NCI-H1048 (cell line): ENCODE data around the gene ADGRD1.

Experiments
- DNase-seq: peaks from one replicate; lab custom pipeline; 2025; lab: John Stamatoyannopoulos, UW

The ADGRD1 gene

GRCh38 chr12:131025234-131025633, 71.5 kb downstream of the ADGRD1 start:
- DNase-seq = no peak

DNA sequence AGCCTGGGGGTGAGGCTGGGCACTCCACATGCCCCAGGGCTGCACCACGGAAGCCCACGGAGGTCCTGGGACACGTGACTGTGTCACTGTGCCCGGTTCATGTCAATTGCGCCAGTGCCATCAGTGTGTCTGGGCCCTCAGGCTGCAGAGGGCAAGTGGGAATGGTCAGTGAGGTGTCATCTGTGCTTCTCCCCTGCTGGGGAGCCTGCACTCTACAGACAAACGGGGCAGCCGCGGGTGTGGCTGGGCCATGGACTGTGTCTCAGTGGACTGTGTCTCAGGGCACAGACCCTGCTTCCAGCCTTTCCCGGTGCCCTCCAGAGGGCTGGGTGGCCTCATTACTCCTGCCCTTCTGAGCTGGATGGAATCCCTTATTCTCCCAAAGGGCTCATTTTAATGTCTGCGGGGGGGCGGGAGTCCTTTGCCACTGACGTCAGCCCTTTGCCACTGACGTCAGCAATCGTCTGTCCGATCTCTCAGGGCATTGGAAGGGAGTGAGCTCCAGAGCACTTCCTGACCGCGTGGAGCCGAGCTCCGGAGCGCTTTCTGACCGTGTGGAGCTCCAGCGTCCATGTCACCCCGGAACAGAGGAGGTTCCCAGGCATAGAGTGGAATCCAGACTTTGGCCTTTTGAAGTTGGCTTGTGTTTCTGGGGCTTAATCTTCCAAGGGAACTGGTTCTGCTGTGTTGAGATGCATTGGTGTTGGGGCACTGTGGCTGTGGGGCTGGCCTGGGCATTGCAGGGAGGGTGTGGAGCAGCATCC, 72.4 kb downstream of the ADGRD1 start:
- no peak for DNase-seq

DNA sequence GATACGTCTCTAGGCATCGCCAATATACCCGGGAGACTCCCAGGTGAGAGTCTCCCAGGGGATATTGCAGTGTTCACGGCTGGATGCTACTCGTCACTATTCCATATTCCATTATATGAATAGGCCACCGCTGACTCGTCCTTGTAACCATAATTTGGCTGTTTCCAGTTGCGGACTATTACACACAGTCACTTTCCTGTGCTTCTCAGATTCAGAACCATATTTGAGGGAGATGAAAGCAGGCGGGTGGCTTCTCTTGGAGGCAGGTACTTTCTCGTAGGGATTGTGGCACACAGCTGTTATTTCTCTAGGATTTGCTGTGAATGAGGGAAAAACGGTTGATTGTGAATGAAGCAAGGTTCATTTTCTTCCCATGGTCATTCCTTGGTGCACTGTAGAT, 73.0 kb downstream of the ADGRD1 start:
- DNase-seq = no peak

GRCh38 chr12:131027264-131027663, 73.6 kb downstream of the ADGRD1 start:
- DNase-seq = no peak

- DNase-seq = no peak
These were observed 74.3 kb downstream of the ADGRD1 start for GRCh38 chr12:131027876-131028586.

DNA sequence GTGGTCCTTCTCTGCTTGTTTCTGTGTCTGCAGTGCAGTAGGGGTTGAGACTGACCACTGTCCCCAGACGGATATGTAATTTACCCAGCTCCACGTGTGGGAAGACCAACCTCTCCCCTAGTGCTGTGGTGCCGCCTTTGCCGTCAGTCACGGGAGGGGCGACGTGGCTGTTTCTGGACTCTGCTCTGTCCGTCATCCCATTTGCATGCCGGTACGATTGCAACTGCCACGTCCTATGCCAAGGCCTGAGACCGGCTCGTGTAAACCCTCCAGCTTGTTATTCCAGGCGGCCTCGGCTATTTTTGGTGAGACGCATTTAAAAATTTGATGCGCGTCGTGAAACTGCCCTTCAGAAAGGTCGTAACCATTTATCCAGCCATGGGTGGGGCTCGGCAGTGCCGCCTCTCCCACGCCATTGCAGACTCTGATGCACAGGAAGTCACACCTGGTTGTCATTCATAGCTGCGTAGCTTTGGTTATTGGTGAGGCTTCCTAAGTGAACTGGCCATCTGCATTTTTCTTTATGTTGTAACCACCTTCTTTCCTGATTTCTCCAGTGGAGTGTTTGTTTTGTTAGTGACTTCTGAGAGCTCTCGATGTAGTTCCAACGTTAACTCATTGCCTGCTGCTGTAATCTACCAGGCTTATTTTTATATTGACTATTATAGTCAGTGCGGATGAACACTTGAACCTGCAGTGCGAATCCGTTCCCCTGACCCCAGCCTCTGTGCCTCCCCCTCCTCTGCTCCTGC, 75.1 kb downstream of the ADGRD1 start:
- no peak for DNase-seq

DNA sequence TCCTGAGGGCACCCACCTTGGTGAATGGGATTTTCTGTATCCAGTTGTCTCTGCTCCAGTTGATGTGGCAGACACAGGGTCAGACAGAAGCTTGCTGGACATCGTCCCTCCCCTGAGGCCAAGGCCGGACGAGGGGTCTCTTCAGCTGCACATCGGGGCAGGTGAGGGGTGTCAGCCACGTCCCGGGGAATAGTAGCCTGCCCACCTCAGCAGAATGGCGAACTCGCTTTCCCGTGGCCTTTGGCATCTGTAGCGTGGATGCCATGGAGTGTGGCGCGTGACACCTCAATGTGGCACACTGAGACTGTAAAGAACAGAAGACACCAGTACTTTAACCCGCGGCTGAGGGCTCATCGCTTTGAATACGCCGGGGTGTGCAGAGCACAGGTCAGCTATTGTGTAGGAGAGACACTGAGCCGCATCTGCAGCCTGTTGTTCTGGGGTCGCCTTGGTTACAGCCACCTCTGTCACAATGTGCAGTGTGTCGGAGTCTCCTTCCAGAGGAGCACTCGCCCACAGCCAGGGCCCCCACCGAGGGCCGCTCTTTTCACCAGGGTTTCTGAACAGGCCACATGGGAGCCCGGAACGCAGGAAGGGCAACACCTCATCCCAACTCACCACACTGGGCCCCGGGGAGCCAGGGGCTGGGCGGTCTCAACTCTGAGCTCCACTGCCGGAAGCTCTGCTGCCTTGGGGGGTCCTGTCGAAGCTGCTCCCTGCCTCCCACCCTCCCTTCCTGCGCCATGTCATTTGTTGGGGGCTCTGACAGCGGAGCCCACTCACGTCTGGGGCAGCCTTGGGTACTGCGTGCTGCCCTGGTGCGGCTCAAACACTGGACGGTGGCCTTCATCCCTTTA, 77.0 kb downstream of the ADGRD1 start:
- no peak for DNase-seq

DNA sequence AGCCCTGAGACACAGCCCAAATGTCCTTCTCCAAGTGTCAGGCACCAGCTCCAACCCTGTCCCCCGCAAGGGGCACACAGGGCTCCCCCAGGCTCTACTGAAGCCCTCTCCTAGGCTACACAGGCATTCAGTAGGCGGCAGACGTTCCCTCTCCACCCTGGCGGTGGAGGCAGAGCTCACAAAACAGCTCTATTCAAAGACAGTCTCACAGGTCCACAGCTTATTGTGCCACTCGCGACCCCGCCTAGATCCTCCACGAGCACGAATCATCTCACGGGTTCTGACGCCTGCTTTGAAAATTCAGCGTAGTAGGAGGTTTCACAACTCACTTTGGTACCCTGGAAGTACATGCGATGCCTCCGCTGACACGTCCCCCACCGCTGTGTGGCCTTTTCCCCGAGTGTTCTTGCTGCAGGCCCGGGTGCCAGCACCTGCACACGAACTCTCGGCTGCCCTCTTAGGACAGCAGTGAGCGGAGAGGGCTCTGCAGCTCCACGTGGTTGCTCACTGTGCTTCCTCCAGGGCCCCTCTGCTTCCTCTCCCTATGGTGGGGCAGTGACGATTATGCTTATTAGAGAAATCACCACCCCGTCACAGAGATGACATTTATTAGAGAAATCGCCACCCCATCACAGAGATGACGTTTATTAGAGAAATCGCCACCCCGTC, 78.5 kb downstream of the ADGRD1 start:
- DNase-seq = no peak

DNA sequence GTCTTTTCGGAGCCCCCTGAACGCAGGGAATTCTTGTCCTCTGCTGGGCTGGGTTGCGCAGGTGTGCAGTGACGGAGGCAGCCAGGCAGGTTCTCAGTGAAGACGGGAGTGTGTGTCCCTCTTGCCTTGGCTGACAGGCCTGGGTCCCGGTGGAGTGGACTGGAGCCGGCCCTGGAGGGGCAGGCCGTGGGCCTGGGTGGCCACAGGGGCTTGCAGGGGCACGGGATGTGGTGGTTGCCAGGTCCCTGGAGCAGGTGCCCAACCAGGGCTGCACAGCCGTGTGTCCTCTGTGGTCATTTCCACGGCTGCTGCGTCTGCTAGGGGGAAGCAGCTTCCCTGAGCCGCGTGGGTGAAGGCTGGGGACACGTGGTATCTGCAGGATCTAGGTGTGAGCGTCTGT, 79.8 kb downstream of the ADGRD1 start:
- no peak for DNase-seq

DNA sequence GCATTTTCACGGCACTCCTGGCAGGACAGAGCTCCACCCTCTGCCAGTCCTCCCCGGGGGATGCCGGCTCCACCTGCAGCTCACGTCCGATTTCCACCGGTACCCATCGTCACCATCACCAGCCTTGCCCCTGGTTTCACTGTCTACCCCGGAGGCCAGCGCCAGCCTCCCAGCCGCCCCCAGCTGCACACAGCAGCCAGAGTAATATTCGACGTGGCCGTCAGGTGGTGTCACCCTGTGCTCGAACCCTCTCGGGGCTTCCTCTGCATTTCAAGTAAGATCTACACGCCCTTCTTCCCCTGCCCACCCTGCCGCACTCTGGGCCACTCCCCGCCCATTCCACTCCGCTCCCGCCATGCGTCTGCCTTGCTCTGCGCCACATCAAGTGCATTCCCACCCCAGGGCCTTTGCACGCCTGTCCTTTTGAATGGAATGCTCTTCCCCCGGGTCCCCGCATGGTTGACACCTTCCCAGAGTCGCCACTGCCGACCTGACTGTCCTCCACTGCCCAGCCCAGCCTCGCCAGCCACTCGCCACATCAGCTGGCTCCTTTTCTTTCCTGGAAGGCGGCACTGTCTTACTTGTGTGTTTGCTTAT, 80.3 kb downstream of the ADGRD1 start:
- no peak for DNase-seq

- no peak for DNase-seq
These were observed 81.0 kb downstream of the ADGRD1 start for GRCh38 chr12:131034631-131035244.

DNA sequence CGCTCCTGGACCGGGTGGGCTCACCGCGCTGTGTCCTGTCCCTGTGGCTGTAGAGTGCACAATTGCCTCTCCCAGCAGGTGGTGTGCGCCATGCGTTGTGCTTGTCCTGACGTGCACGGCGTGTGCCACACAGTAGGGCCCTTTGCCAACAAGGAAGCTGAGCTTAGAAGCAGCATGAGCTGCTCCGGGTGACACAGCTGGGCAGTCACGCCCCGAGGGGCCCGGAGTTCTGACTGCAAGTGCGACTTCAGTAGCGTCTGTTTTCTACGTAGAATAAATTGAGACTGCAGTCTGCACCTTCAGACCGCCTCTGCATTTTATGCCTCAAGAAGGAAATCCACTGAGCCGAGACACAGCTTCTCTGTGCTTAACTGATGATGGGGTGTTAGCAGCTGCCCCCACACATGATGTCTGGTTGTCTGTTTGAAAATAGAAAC, 81.6 kb downstream of the ADGRD1 start:
- no peak for DNase-seq

DNA sequence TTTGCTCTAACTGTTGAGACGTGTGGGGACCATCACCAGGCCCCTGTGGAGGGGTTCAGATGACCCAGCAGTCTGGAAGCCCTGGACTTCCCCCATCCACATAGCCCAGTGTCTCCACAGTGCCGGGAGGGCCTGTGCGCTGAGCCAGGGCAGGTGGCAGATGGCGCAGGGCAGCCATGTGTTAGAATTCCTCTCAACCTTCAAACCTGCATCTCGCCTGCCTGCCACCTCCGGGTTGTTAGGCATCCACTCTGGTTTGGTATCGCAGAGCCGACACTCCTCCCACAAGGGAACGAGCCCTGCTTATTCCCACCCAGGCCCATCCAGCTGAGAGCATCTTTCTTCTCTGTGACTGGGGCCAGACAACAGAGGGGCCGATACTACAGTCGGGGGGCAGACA, 84.5 kb downstream of the ADGRD1 start:
- no peak for DNase-seq

DNA sequence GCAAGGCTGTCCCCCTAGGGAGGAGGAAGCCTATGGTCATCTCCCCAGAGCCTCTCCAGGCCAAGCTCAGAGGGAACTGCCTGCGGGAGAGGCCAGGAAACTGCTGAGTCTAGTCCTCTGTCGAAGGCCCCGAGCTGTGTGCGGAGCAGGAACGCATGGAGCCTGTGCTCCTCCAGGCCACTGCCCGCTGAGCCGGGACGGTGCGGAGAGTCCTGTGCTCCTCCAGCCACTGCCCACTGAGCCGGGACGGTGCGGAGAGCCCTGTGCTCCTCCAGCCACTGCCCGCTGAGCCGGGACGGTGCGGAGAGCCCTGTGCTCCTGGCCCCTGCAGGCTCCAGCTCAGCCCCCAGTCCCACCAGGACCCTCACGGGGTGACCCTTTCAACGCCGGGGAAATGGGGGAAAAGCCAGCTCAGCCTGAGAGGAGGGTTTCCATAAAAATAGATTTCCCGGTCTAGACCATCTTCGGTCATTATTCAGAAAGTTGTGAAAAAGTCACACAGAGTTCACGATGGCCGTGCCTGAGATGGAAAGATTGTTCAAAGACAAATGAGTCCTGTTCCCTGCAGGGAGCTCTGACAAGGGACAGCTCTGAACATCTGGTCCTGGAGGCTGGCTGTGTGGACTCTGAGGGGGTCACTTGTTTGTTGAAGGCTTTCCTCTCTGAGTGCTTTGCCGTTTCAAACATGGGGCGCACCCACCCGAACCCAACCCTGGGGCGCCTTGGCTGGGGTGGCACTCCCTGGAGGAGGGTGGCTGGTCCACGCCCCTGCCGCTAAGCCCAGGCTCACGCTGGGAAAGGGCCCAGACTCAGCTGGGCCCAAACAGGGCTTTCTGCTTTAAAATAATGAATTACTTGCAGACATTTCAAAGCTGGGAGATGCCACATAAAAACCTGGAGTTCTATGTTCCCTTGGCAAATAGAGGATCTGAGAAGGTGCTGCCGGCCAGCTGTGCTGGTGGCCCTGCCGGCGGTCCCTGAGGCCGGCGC, 85.5 kb downstream of the ADGRD1 start:
- DNase-seq = no peak

DNA sequence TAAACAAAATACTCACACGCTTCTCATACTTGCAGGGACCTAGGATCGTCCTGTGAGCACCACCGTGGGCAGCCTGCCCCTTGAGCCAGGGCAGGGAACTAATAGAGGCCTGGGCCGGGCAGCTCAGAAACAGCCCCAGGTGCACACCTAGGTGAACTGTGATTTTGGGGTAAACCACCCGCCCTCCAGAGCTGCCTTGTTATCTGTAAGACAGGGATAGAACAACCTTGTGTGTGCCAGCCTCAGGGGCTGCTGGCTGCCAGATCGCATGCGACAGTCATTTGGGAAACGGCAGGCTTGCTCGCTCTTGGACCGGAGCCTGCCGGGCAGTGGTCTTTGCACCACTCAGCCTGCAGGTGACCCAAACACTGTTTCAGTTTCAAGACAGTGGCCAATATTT, 86.8 kb downstream of the ADGRD1 start:
- DNase-seq = no peak

- DNase-seq = no peak
These were observed 87.7 kb downstream of the ADGRD1 start for GRCh38 chr12:131041216-131041967.

GRCh38 chr12:131041968-131042833, 88.5 kb downstream of the ADGRD1 start:
- no peak for DNase-seq

- no peak for DNase-seq
These were observed 89.1 kb downstream of the ADGRD1 start for GRCh38 chr12:131042834-131043245.
